B cell (primary cell): ENCODE results near the gene WDR70. TPM values are rescaled to one million over a fixed set of nuclear protein-coding genes. Genes with fewer than 3 reads are reported as not detected.

Experiments used
- ATAC-seq: fragments of 200-7000 bp; cut with Tn5 transposase; one replicate; pipeline ENCODE4 v1.10.0; 2021; ENCODE audit warnings: low read depth, mild to moderate bottlenecking, moderate number of reproducible peaks, moderate library complexity
- CTCF ChIA-PET: fragments of 350-600 bp; sonication (Branson Sonifier 250); formaldehyde crosslinking; loops from one replicate; lab custom pipeline; 2021; ENCODE audit warnings: antibody characterized with exemption, inconsistent platforms; lab: Charles Lee
- POLR2A ChIA-PET: fragments of 350-600 bp; sonication (Branson Sonifier 250); formaldehyde crosslinking; loops from one replicate; lab custom pipeline; 2021; ENCODE audit warnings: antibody characterized with exemption; lab: Charles Lee
- DNase-seq: peaks from one replicate; pipeline ENCODE4 v3.0.0; 2013
- H2AFZ ChIP-seq: 2 replicates; pipeline ENCODE4 v1.6.1; 2012; ENCODE audit warnings: mild to moderate bottlenecking, low read depth, low read length; ENCODE audit not compliant: insufficient read depth, poor library complexity, severe bottlenecking
- H3K27ac ChIP-seq, 2 donors: 1 replicate in 1 of 2; 2 replicates in 1 of 2; pipeline ENCODE4 v1.5.1; 2012 to 2013; ENCODE audit warnings: low read length in 2 of 2, mild to moderate bottlenecking in 2 of 2, moderate library complexity in 1 of 2
- H3K27me3 ChIP-seq, 4 experiments: fragments of 200-600 bp in 1 of 4; sonication (generic) in 1 of 4; replicated peaks in 1 of 4; 1 replicate in 2 of 4; 2 replicates in 2 of 4; pipeline versions ENCODE4 v1.6.1 to v1.7.0; 2013 to 2016; ENCODE audit warnings: low read length in 3 of 4, mild to moderate bottlenecking in 2 of 4, mixed read lengths in 1 of 4, moderate library complexity in 1 of 4; ENCODE audit not compliant: insufficient read depth in 4 of 4, control insufficient read depth in 3 of 4; ENCODE audit errors: control extremely low read depth in 1 of 4
- H3K36me3 ChIP-seq, 2 experiments: replicated peaks in 1 of 2; 1 replicate in 1 of 2; 2 replicates in 1 of 2; pipeline versions ENCODE4 v1.6.1 to v1.7.1; 2013; ENCODE audit warnings: low read length in 1 of 2; ENCODE audit not compliant: insufficient read depth in 2 of 2, control insufficient read depth in 1 of 2; ENCODE audit errors: control extremely low read depth in 1 of 2, extremely low read depth in 1 of 2
- H3K4me1 ChIP-seq, 2 donors: fragments of 200-600 bp in 1 of 2; sonication (generic) in 1 of 2; 1 replicate in 1 of 2; 2 replicates in 1 of 2; pipeline versions ENCODE4 v1.5.1 to v1.6.1; 2013 to 2017; ENCODE audit warnings: low read length in 2 of 2; ENCODE audit not compliant: control insufficient read depth in 2 of 2, insufficient read depth in 2 of 2
- H3K4me2 ChIP-seq: replicated peaks from 2 replicates; pipeline ENCODE3; 2012; ENCODE audit warnings: mild to moderate bottlenecking, low read depth, low read length; ENCODE audit not compliant: poor library complexity, severe bottlenecking
- H3K4me3 ChIP-seq, 5 experiments: fragments of 200-600 bp in 1 of 5; sonication (generic) in 1 of 5; 1 replicate in 3 of 5; 2 replicates in 2 of 5; pipeline versions ENCODE4 v1.5.1 to v1.7.0; 2011 to 2016; ENCODE audit warnings: low read length in 4 of 5, mild to moderate bottlenecking in 4 of 5, low read depth in 2 of 5, control low read depth in 1 of 5, moderate library complexity in 1 of 5; ENCODE audit not compliant: insufficient read depth in 1 of 5; ENCODE audit errors: control extremely low read depth in 1 of 5, extremely low read depth in 1 of 5
- H3K79me2 ChIP-seq: fragments of 200-600 bp; sonication (generic); one replicate; pipeline ENCODE4 v1.6.0; 2016; ENCODE audit warnings: low read length; ENCODE audit not compliant: control insufficient read depth, insufficient read depth
- H3K9ac ChIP-seq: fragments of 200-600 bp; sonication (generic); 2 replicates; pipeline ENCODE4 v1.6.1; 2017; ENCODE audit warnings: mild to moderate bottlenecking, low read length, moderate library complexity
- H3K9me3 ChIP-seq, 3 donors: one replicate each; pipeline versions ENCODE4 v1.6.1 to v1.7.1; 2013; ENCODE audit warnings: low read length in 2 of 3; ENCODE audit not compliant: control insufficient read depth in 2 of 3, insufficient read depth in 1 of 3; ENCODE audit errors: control extremely low read depth in 1 of 3
- H4K20me1 ChIP-seq: 2 replicates; pipeline ENCODE4 v1.6.0; 2012; ENCODE audit warnings: mild to moderate bottlenecking, low read length; ENCODE audit not compliant: insufficient read depth, control insufficient read depth, poor library complexity, severe bottlenecking
- H3K27ac Mint-ChIP-seq: one replicate; pipeline ENCODE4 v1.8.0; 2021; ENCODE audit warnings: mixed read lengths
- H3K27me3 Mint-ChIP-seq: one replicate; pipeline ENCODE4 v1.8.0; 2021; ENCODE audit warnings: mixed read lengths
- H3K4me1 Mint-ChIP-seq: one replicate; pipeline ENCODE4 v1.8.0; 2021; ENCODE audit warnings: mixed read lengths
- H3K4me3 Mint-ChIP-seq: one replicate; pipeline ENCODE4 v1.8.0; 2021; ENCODE audit warnings: mixed read lengths
- H3K9me3 Mint-ChIP-seq: one replicate; pipeline ENCODE4 v1.8.0; 2022; ENCODE audit warnings: mixed read lengths; ENCODE audit not compliant: insufficient read depth
- EZH2 ChIP-seq: IDR thresholded peaks from 2 replicates; pipeline ENCODE4 v1.6.1; 2012; ENCODE audit warnings: borderline replicate concordance, low read depth, mild to moderate bottlenecking, moderate library complexity, low read length; ENCODE audit not compliant: insufficient read depth, poor library complexity, severe bottlenecking
- WGBS: methylation state at CpG from one replicate; pipeline ENCODE4 v1.1.5; 2013; ENCODE audit warnings: missing lambda C conversion rate; ENCODE audit not compliant: insufficient coverage; 5-methylcytosine and 5-hydroxymethylcytosine counted together
- intact Hi-C: fragments of 100-400 bp; cut with micrococcal nuclease; formaldehyde crosslinking; loops from one replicate; pipeline ENCODE4 v1.10.0; 2022
- polyA plus RNA-seq: library from polyadenylated mRNA; depleted of rRNA; stranded (reverse); fragments of >200 nt; gene quantifications from 2 replicates; pipeline ENCODE4 v1.2.3, GENCODE V29; 2012
- total RNA-seq, 2 donors: library from RNA; stranded (reverse); fragments of 120-200 nt in 1 of 2; gene quantifications; 1 replicate in 1 of 2; 2 replicates in 1 of 2; pipeline versions ENCODE4 v1.2.3 to v1.2.4, GENCODE V29; 2013 to 2022
- TF ChIP-seq, protein P1 (sequence below): fragments of 200-600 bp; IDR thresholded peaks from one replicate; pipeline ENCODE4 v1.8.0; 2022; ENCODE audit warnings: antibody characterized with exemption, mild to moderate bottlenecking

WDR70 gene
- total and polyA plus RNA-seq, 2 donors (not counting 1 experiment from before 2014, with no cell fraction given): 12.8 to 46.8 TPM

DNA sequence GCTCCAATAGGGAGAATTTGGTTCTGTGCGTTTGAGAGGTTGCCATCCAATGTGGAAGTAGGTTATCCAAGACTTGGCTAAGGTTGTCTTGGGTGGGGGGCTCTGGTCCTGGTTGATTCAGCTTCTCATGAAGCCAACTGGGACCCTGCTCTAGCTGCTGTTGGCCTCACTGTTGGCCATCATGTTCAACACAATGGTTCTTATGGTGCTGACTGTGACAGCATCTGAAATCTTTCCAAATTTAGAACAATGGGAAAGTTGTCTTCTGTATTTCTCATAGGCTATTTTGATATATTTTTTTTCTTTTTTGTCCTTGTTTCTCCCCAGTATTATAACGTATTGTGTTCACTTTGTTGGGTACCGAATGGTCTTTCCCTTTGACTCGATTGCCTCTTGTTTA is 388.8 kb downstream of the WDR70 start:
- no peaks in the 10 kb centered on the region for H3K4me1 Mint-ChIP-seq
- no peaks in the 10 kb centered on the region for H3K27me3 ChIP-seq
- no peak overlapping the region for H2AFZ ChIP-seq
- no peaks in the 10 kb centered on the region for H3K9me3 Mint-ChIP-seq
- DNase-seq (no peak), ATAC-seq (no peak)
- H3K4me1 ChIP-seq: no peaks in the 10 kb centered on the region
- intact Hi-C loops: no loop called here
- CTCF ChIA-PET: no interaction called here
- POLR2A ChIA-PET: no interaction called here
- H3K4me3 Mint-ChIP-seq: no peak overlapping the region
- H3K27ac ChIP-seq: no peak overlapping the region
- WGBS: 100% methylated on average over 1 of the region's 4 CpGs
- no peaks in the 10 kb centered on the region for H3K79me2 ChIP-seq
- H3K27me3 Mint-ChIP-seq: peaks cover 2% of the 10 kb centered on the region
- H3K9me3 ChIP-seq: no peaks in the 10 kb centered on the region
- TF ChIP-seq EZH2: no peak
- TF ChIP-seq, protein P1, sequence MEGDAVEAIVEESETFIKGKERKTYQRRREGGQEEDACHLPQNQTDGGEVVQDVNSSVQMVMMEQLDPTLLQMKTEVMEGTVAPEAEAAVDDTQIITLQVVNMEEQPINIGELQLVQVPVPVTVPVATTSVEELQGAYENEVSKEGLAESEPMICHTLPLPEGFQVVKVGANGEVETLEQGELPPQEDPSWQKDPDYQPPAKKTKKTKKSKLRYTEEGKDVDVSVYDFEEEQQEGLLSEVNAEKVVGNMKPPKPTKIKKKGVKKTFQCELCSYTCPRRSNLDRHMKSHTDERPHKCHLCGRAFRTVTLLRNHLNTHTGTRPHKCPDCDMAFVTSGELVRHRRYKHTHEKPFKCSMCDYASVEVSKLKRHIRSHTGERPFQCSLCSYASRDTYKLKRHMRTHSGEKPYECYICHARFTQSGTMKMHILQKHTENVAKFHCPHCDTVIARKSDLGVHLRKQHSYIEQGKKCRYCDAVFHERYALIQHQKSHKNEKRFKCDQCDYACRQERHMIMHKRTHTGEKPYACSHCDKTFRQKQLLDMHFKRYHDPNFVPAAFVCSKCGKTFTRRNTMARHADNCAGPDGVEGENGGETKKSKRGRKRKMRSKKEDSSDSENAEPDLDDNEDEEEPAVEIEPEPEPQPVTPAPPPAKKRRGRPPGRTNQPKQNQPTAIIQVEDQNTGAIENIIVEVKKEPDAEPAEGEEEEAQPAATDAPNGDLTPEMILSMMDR: no peak
- H3K4me2 ChIP-seq: no peak overlapping the region
- no peak overlapping the region for H3K27ac Mint-ChIP-seq
- H3K9ac ChIP-seq: no peak overlapping the region
- no peaks in the 10 kb centered on the region for H3K36me3 ChIP-seq
- H3K4me3 ChIP-seq: no peak overlapping the region
- H4K20me1 ChIP-seq: no peaks in the 10 kb centered on the region

DNA sequence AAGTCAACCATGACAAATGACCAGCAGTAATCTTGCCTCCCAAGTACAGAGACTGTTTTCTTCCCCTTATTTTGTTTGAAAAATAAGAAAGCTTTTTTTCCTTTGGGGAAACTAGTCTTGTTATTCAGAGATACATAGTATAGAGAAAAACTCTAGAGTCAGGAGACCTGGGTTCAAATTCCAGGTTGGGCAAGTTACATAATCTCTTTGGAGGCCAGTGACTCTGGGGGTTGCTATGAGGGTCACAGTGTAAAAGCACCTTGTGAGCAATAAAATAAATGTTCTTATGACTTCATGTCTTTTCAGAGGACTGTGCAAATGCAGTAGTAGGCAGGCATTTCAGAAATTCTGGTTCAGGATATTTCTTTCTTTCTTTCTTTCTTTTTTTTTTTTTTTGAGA is 389.3 kb downstream of the WDR70 start:
- no peak overlapping the region for H3K9ac ChIP-seq
- Mint-ChIP-seq H3K27ac (no peak overlapping the region), H3K4me1 (no peaks in the 10 kb centered on the region), H3K9me3 (no peaks in the 10 kb centered on the region), H3K27me3 (peaks cover 2% of the 10 kb centered on the region), H3K4me3 (no peak overlapping the region)
- H3K4me2 ChIP-seq: no peak overlapping the region
- H3K27me3 ChIP-seq: no peaks in the 10 kb centered on the region
- H2AFZ ChIP-seq: no peak overlapping the region
- CTCF ChIA-PET: no interaction called here
- intact Hi-C loops: no loop called here
- H4K20me1 ChIP-seq: no peaks in the 10 kb centered on the region
- H3K4me1 ChIP-seq: no peaks in the 10 kb centered on the region
- H3K9me3 ChIP-seq: no peaks in the 10 kb centered on the region
- H3K79me2 ChIP-seq: no peaks in the 10 kb centered on the region
- DNase-seq (no peak), ATAC-seq (no peak)
- POLR2A ChIA-PET: no interaction called here
- no peak overlapping the region for H3K4me3 ChIP-seq
- H3K27ac ChIP-seq: no peak overlapping the region
- H3K36me3 ChIP-seq: no peaks in the 10 kb centered on the region
- no peak for TF ChIP-seq EZH2
- TF ChIP-seq, protein P1: no peak
